ENCODE data around the gene MRPL52. TPM values are rescaled to one million over a fixed set of nuclear protein-coding genes. Genes with fewer than 3 reads are reported as not detected.
"Not testable (repeated sequence)": the region's sequence is repeated elsewhere in the genome, so short reads cannot be mapped to it uniquely, and the experiment has no call there.

The MRPL52 gene
- total RNA-seq: 36.8 TPM

DNA sequence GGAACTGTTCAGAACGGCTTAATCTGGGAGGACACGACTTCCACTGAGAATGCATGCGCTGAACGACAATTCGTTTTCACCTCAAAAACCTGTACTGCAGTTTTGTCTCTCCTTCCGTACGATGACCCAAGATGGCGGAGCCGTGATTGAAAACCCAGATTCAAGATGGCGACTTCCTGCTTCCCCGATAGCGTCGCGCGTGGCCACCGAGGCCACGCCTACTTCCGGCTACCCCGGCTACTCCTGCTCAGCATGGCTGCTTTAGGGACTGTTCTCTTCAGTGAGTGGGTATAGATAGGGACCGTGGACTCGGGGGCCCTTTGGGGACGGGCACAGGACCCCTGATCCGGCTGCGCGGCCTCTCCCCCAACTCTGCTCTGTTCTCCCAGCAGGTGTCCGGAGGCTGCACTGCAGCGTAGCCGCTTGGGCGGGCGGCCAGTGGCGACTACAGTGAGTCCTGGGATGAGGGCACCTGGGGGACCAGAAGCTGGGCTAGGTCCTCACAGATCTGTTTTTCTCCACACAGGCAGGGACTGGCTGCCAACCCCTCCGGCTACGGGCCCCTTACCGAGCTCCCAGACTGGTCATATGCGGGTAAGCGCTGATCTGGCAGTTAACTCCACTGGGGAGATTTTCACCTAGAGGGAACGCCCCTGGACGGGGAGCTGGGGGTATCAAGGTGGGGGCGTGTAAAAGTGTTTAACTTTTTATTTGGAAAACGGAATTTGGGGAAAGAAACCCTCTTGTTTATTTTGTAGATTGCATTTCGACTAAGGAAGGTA lies at the start of gene MRPL52:
Gene MRPL52 (plus strand): TSS at position 227 of the 782 bp plus-strand sequence. CDS start 26 bp downstream, at position 253.
- DNase-seq: peak; percentile 97

DNA sequence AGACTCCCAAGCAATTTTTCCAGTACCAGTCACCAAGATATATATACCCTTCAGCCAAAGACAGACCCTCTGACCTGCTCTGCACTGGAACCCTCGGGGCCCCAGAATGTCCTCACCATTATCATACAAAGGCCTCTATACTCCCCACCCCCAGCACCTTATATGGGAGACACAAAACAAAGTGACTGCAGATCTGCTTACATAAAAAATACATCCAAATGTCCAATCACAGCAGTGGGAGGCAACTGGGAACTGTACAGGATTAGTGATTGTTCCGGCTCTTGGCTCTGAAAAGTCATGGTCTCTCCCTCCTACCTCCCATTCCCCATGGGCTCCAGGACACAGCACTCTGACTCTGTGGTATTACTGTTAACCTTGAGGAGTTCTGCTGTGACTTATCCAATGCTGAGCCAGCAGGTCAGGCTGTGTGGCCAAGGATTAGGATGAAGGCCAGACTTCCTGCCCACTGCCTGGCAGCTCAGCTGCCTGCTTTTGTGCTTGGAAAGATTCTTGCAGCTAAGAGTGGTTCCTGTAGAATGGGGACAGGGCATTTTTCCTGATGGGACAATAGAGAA lies 49.5 kb upstream of the MRPL52 start:
- no peak for DNase-seq

DNA sequence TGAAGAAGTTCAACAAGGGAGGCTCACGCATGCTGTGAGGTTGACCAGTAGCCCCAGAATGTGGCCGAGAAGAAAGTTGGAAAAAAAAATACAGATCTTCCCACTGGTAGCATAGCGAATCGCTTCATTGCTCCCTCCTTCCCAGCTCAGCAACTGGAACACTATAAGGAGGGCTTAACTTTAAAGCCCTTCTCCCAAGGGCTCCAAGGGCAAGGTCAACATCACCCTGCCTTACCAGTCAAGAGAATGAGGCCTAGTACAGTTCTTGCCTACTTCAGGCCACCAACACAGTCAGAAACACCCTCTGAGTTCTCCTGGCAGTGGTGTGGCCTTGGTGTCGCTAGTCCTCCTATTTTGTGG lies 48.8 kb upstream of the MRPL52 start:
- no peak for DNase-seq

DNA sequence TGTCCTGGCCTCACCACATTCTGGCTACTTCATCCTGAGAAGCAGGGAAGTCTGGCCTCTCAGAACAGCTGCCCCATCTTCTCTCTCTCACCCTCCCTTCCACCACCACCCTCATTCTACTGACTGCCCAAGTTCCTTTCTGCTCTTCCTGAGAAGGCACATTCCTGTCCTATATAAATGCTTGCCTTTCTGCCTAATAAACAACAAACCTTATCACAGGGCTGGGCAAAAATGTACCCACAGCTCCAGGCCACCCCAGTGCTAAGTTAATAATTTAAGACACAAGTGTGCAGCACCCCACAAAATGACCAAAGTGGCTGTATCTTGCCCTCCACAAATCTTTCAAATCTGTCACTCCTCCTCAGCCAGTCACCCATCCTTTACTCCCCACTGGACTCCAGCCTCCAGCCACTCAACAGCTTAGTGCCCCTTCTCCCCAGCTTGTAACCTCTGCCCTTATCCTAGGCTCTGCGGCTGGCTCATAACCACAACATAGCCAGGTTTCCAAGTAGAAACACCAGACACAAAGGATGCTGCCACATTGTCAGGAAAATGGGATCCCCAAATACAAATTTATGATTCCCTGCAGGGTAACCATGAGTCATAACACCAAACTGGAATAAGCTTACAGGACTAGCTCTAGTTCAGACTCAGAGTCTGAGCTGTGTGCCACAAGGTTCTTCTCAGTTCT lies 48.2 kb upstream of the MRPL52 start:
- DNase-seq: peak; percentile 21

GRCh38 chr14:22786685-22787084 lies 43.0 kb upstream of the MRPL52 start:
- no peak for DNase-seq

DNA sequence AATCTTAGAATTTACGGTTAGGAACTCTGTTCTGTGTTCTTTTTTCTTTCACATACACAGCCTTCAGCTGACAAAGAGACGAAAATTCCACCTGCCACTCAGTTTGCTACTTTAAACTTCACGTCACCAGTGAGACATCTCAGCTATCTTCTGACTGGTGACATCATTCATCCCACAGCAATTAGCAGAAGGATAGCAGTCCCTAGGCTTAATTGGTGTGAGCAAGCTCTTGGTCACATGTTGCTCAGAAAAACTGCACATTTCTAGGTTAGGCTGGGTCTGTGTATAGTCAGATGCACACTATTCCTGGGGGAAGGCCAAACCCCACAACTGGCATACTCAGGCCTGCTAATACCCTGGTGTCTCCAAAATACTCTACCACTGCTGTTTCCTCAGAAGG lies 38.4 kb upstream of the MRPL52 start:
- DNase-seq: peak; percentile 50

- no peak for DNase-seq
Measured at GRCh38 chr14:22792158-22792557, 37.5 kb upstream of the MRPL52 start.

GRCh38 chr14:22793550-22793949 lies 36.1 kb upstream of the MRPL52 start:
- not testable (repeated sequence) for DNase-seq

GRCh38 chr14:22793976-22794375 lies 35.7 kb upstream of the MRPL52 start:
- no peak for DNase-seq

GRCh38 chr14:22794551-22794951 lies 35.1 kb upstream of the MRPL52 start:
- DNase-seq: no peak

DNA sequence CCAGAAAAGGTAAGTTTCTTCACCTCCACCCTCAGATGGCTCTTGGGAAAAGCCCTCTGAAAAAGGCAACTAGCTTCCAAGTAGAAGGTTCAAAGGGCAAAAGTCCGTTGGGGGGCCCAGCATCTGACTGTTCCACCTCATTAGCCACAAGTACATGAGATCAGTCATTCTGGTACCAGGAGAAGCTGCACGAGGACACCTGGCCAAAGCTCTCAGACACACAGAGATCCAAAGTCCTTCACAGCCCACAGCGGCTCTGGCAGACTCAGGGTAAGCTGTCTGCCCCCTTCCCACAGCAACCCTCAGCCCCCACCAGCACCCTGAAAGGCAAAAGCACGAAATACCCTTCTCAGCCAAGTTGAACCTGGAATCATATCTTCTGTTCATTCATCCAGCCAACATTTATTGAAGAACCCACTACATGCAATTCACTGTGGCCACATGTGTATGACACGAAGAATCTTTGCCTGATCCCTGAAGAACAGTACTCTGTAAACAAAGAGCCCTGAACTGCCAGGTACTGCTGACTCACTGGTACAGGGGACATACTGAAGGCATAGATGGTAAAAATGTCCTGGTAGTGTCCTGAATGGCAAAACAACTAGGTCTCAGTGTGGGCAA lies 33.5 kb upstream of the MRPL52 start:
- DNase-seq: no peak

- DNase-seq: no peak
Measured at GRCh38 chr14:22797017-22797917, 32.4 kb upstream of the MRPL52 start.

- no peak for DNase-seq
Measured at GRCh38 chr14:22798528-22798927, 31.2 kb upstream of the MRPL52 start.

DNA sequence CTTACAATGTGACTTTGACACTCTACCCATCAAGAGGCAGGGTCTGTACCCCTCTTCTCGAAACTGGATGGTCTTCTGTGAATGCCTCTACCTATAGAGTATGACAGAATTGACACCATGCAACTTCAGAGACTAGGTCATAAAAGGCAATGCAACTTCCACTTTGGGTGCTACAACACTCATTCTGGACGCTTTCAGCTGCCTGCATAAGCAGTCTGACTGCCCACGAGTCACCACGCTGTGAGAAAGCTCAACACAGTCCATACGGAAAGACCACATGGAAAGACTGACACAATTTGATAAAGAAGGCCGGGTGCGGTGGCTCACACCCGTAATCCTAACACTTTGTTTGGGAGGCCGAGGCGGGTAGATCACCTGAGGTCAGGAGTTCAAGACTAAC lies 29.3 kb upstream of the MRPL52 start:
- no peak for DNase-seq

GRCh38 chr14:22801716-22802115 lies 28.0 kb upstream of the MRPL52 start:
- DNase-seq: no peak

GRCh38 chr14:22802860-22803686 lies 26.6 kb upstream of the MRPL52 start:
- DNase-seq: no peak

- DNase-seq: no peak
Measured at GRCh38 chr14:22803687-22803974, 26.1 kb upstream of the MRPL52 start.

DNA sequence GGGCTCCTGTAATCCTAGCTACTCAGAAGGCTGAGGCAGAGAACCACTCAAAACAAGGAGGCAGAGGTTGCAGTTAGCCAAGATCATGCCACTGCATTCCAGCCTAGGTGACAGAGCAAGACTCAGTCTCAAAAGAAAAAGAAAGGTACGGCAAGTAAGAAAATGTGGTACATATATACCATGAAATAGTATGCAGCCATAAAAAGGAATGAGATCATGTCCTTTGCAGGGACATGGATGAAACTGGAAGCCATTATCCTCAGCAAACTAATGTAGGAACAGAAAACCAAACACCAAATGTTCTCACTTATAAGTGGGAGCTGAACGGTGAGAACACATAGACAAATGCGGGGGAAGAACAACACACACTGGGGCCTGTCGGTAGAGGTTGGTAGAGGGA lies 24.5 kb upstream of the MRPL52 start:
- DNase-seq: not testable (repeated sequence)

DNA sequence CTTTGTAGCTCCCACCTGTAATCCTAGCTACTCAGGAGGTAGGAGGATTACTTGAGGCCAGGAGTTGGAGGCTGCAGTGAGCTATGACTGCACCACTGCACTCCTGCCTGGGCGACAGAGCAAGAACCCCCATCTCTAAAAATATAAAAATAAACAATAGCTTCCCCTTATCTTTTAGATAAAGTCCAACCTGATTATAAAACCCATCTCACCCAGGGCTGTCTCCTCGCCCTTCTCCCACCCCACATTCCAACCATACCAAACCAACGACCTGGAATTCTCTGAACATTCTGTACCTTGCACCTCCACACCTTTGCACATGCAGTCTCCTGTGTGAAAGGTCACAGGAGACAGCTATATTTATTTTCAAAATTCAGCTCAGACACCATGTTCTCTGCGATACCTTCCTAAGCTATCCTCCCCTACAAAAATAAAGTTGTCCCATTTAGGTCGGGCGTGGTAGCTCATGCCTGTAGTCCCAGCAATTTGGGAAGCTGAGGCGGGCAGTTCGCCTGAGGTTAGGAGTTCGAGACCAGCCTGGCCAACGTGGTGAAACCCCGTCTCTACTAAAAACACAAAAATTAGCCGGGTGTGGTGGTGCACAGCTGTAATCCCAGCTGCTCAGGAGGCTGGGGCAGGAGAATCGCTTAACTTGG lies 22.1 kb upstream of the MRPL52 start:
- no peak for DNase-seq

- DNase-seq: no peak
Measured at GRCh38 chr14:22808388-22809209, 21.1 kb upstream of the MRPL52 start.
